ENCODE measurements around the gene PRELID3B. TPM values are rescaled to one million over a fixed set of nuclear protein-coding genes. Genes with fewer than 3 reads are reported as not detected.

Gene PRELID3B
- total and polyA plus RNA-seq, 2 of the 13 experiments (the other 11 are each of a cell fraction or from before 2014, with no cell fraction given), result 23.3 to 42.6 TPM

DNA sequence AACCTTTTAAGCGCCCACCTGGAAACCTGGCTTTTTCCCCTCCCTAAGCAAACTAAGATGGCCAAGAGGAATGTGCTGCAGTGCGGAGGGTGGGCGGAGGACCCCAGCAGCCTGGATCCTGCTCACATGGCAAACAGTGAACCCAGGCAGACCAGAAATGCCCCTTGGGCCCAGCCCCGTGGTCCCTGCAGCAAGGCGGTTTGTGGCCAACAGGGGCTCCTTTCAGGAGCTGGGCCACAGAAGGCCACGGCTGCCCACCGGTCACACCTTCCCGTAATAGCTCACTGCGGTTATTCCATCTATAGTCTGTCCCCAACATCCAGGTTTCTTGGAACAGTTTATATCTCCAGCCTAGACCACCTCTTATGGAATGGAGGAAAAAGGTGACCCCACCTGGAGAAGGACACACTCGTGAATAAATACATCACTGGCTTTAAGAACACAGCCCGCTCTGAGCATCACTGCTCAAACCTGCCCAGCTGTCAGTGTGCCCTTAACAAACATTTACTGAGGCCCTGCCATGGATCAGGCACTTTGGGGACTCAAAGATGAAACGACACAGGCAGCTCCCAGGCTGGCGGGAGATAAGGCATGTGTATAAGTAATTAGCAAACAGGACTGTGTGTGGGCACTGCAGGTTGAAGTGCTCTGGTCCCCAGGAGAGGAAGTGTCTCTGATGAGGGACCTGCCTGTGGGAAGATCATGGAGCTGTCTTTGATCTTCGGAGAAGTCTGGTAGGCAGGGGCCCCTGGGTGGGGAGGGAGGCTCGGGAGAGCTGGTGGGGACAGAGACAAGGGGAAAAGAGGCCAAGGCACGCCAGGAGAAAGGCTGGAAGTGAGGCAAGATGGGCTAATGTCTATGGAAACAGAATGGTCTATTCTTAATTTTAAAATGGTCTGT is 26.5 kb downstream of the PRELID3B start (continued):
- TF ChIP-seq, protein P1, sequence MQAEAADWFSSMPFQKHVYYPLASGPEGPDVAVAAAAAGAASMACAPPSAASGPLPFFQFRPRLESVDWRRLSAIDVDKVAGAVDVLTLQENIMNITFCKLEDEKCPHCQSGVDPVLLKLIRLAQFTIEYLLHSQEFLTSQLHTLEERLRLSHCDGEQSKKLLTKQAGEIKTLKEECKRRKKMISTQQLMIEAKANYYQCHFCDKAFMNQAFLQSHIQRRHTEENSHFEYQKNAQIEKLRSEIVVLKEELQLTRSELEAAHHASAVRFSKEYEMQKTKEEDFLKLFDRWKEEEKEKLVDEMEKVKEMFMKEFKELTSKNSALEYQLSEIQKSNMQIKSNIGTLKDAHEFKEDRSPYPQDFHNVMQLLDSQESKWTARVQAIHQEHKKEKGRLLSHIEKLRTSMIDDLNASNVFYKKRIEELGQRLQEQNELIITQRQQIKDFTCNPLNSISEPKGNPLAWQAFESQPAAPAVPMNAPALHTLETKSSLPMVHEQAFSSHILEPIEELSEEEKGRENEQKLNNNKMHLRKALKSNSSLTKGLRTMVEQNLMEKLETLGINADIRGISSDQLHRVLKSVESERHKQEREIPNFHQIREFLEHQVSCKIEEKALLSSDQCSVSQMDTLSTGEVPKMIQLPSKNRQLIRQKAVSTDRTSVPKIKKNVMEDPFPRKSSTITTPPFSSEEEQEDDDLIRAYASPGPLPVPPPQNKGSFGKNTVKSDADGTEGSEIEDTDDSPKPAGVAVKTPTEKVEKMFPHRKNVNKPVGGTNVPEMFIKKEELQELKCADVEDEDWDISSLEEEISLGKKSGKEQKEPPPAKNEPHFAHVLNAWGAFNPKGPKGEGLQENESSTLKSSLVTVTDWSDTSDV (CRISPR knock-in tag; IDR thresholded peaks at IDR 0.05), result peak; percentile 91; the same call in 1 of the 2 replicates
- TF ChIP-seq ZNF350 (CRISPR knock-in tag; IDR thresholded peaks at IDR 0.05; ENCODE audit: borderline replicate concordance, low read depth), result no peak; the same call in 1 of the 2 replicates
- peak; percentile 48; the same call in 1 of the 3 replicates for TF ChIP-seq MXI1 (IDR thresholded peaks at IDR 0.05; ENCODE audit: borderline replicate concordance, low read depth, low read length)
- 0 out of 2 replicates have a peak, but pooled peaks have one; percentile 37 for TF ChIP-seq XBP1 (CRISPR knock-in tag; IDR thresholded peaks at IDR 0.05)
- TF ChIP-seq SNAI1 (CRISPR knock-in tag; IDR thresholded peaks at IDR 0.05; ENCODE audit: borderline replicate concordance), result no peak
- peak; percentile 91 for TF ChIP-seq ZNF331 (CRISPR knock-in tag; IDR thresholded peaks at IDR 0.05)
- no peak for TF ChIP-seq HOXA7 (CRISPR knock-in tag; IDR thresholded peaks at IDR 0.05)
- TF ChIP-seq HOXD1 (CRISPR knock-in tag; IDR thresholded peaks at IDR 0.05), result peak; percentile 93
- TF ChIP-seq EZH2 (conservative IDR thresholded peaks at IDR 0.05; ENCODE audit: low read depth, low read length), result no peak
- no peak for TF ChIP-seq MYNN (CRISPR knock-in tag; IDR thresholded peaks at IDR 0.05; ENCODE audit: low read depth)
- TF ChIP-seq REL (CRISPR knock-in tag; conservative IDR thresholded peaks at IDR 0.05), result no peak
- TF ChIP-seq, protein P2, sequence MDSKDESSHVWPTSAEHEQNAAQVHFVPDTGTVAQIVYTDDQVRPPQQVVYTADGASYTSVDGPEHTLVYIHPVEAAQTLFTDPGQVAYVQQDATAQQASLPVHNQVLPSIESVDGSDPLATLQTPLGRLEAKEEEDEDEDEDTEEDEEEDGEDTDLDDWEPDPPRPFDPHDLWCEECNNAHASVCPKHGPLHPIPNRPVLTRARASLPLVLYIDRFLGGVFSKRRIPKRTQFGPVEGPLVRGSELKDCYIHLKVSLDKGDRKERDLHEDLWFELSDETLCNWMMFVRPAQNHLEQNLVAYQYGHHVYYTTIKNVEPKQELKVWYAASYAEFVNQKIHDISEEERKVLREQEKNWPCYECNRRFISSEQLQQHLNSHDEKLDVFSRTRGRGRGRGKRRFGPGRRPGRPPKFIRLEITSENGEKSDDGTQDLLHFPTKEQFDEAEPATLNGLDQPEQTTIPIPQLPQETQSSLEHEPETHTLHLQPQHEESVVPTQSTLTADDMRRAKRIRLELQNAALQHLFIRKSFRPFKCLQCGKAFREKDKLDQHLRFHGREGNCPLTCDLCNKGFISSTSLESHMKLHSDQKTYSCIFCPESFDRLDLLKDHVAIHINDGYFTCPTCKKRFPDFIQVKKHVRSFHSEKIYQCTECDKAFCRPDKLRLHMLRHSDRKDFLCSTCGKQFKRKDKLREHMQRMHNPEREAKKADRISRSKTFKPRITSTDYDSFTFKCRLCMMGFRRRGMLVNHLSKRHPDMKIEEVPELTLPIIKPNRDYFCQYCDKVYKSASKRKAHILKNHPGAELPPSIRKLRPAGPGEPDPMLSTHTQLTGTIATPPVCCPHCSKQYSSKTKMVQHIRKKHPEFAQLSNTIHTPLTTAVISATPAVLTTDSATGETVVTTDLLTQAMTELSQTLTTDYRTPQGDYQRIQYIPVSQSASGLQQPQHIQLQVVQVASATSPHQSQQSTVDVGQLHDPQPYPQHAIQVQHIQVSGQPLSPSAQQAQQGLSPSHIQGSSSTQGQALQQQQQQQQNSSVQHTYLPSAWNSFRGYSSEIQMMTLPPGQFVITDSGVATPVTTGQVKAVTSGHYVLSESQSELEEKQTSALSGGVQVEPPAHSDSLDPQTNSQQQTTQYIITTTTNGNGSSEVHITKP (CRISPR knock-in tag; IDR thresholded peaks at IDR 0.05; ENCODE audit: low read depth), result 0 out of 2 replicates have a peak, but pooled peaks have one; percentile 55
- TF ChIP-seq ZBTB49 (CRISPR knock-in tag; IDR thresholded peaks at IDR 0.05; ENCODE audit: borderline replicate concordance), result peak; percentile 83; the same call in 1 of the 2 replicates
- TF ChIP-seq HIVEP1 (CRISPR knock-in tag; IDR thresholded peaks at IDR 0.05), result no peak
- TF ChIP-seq CBX5 (CRISPR knock-in tag; IDR thresholded peaks at IDR 0.05; ENCODE audit: borderline replicate concordance), result peak; percentile 84; the same call in 1 of the 2 replicates
- TF ChIP-seq ZBTB1 (CRISPR knock-in tag; IDR thresholded peaks at IDR 0.05; ENCODE audit: borderline replicate concordance), result no peak

All from HepG2 (cell line).